Kidney capillary endothelial cell (primary cell): Measurements from ENCODE around the gene TMEM14A.
"Not testable (repeated sequence)": the region's sequence is repeated elsewhere in the genome, so short reads cannot be mapped to it uniquely, and the experiment has no call there.

ENCODE experiments used
- DNase-seq: peaks from one replicate; pipeline ENCODE4 v3.0.0-alpha.2; 2018; ENCODE audit warnings: low spot score

The TMEM14A gene

GRCh38 chr6:52697903-52698302 lies 27.0 kb downstream of the TMEM14A start:
- DNase-seq = no peak

GRCh38 chr6:52704060-52704459 lies 33.1 kb downstream of the TMEM14A start:
- no peak for DNase-seq

DNA sequence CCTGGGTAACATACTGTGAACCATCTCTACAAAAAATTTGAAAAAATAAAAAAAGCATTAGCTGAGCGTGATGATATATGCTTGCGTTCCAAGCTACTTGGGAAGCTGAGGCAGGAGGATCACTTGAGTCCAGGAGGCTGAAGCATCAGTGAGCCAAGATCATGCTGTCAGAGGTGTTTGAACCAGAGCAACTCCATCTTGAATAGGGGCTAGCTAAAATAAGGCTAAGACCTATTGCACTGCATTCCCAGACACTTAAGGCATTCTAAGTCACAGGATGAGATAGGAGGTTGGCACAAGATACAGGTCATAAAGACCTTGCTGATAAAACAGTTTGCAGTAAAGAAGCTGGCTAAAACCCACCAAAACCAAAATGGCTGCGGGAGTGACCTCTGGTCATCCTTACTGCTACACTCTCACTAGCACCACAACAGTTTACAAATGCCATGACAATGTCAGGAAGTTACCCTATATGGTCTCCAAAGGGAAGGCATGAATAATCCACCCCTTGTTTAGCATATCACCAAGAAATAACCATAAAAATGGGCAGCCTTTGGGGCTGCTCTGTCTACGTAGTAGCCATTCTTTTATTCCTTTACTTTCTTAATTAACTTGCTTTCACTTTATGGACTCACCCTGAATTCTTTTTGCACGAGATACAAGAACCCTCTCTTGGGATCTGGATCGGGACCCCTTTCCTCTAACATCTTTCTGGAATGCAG lies 34.0 kb downstream of the TMEM14A start:
- DNase-seq = not testable (repeated sequence)

DNA sequence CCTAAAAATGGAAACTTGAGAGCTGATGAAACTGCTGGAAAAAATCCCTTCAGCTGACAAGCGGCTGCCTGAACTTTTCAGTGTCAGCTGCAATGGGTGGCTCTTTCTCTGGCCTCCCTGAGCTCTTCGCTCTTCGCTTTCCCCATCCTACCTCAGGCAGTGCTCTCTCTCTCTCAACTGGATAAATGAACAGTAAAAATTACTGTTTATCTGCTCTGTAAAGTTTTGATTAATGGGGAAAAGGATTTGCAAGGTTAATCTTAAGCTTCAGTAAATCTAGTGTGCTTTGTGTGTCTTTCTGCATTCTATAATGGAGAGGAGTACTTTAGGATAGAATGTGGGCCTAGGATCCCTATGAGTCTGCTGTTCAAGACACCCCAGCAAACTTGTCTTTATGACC lies 35.1 kb downstream of the TMEM14A start:
- no peak for DNase-seq

DNA sequence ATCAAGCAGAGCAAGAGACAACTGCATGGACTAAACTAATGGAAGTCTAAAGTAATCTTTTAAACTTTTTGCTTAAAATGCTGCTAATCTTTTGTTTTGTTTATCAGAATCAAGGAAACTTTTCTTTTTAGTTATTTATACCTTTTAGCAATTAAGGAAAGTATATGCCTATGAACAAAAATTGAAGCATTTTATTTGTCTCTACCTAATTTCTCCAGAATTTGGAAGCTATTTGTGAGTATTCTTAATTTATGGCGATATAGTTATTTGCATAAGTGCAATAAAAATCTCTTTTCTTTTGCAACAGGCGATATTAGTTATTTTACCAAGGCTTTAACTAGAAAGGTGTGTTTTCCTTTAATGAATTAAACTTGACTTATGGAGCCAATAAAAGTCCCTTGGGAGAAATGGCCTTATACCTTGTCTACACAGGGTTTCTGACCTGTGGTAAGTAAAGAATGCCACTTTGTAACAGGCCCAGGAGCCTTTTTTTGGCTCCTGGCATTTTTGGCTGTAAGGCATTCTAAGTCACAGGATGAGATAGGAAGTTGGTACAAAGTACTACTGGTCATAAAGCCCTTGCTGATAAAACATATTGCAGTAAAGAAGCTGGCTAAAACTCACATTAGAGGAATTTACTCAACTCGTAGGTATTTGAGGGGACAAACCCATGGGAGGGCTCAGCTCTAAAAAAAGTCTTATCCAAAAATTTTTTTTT lies 37.2 kb downstream of the TMEM14A start:
- no peak for DNase-seq

DNA sequence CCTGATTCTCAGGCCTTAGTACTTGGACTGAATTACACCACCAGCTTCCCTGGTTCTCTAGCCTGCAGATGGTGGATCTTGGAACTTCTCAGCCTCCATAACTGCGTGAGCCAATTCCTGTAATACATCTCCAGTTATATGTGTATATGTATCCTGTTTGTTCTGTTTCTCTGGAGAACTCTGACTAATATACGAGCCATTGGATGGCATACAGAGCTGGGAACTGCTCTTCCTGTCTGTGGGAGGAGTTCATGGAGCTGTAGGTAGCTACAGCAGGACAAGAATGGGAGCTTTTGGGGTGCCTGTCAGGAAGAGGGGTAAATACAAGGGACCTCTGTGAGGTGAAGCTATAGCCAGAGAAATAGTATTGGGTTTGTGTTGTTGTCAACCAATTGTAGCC lies 41.2 kb downstream of the TMEM14A start:
- DNase-seq = no peak

- DNase-seq = not testable (repeated sequence)
Measured at GRCh38 chr6:52714761-52715160, 43.8 kb downstream of the TMEM14A start.

DNA sequence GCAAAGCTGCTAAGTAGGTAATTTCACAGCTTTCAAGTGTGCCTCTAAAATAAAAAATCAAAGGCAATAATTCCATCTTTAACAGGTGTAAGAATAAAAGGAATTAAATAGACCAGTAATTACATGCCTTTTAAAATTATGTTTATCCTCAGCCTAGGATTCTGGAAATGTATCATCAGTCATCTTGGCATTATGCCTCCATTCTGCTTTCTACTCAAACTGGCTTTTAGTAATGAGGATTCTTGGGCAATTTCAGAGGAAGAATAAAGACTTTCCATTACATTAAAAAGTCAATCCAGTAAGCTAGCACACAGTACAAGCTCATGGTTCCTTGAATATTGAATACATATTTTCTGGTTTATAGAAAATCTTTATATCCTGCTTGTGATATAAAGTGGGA lies 47.6 kb downstream of the TMEM14A start:
- no peak for DNase-seq

DNA sequence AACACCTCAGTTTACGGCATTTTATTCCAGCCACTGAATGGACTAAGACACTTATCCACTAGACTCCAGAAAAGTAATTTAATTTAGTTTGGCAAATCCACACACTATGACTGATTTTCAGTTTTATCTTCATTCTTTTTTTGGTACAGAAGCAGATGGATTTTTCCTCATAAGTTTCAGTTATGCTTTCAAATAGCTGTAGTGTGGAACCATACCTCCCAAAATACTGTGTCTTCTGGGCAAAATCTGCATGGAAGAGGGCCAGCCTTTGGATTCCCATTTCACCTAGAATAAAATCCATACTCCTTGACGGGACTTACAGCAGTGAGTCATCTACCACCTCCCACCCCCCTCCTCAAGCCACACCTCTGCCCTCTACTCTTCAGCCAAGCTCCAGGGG lies 49.4 kb downstream of the TMEM14A start:
- DNase-seq = no peak

DNA sequence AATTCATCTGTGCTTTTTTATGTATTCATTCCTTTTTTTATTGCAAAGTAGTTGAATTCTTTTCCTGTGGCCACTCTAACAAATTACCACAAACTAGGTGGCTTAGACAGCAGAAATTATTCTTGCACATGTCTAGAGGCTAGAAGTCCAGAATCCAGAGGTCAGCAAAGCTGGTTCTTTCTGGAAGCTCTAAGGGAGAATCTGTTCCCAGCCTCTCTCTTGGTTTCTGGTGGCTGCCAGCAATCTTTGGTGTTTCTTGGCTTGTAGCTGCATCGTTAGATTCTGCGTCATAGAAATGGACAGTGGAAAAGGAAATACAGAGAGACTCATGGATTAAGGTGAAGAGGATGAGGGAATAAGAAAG lies 53.1 kb downstream of the TMEM14A start:
- DNase-seq = no peak

DNA sequence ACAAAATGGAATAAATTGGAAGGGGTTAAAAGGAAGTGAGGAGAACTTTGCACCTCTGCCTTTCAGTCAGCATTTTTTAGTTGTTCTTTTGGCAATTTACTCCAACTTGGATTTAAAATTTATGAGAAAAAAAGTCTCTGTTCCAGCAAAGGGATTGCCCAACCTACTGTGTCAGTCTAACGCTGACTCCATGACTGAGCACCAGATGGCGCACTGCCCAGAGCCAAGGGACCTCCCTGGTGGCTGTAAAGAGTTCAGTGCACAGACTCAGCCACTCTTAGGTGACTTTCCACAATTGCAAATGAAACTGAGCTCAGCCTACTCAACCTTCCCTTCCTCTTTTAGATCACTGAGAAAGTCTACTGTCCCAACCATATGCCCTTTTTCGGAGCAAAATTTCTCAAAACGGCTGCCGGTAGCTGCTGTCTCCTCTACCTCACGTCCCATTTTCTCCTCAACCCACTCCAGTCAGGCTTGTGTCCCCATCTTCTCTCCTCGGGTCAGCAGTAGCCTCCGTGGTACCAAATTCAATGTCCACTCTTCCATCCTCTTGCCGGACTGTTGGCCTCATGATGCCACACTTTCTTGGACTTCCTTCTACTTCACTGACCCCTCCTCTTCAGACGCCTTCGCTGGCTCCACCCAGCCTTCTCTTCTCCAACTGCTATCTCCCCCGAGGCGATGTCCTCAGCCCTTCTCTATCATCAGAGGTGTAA lies 53.7 kb downstream of the TMEM14A start:
- peak; percentile 21 for DNase-seq

DNA sequence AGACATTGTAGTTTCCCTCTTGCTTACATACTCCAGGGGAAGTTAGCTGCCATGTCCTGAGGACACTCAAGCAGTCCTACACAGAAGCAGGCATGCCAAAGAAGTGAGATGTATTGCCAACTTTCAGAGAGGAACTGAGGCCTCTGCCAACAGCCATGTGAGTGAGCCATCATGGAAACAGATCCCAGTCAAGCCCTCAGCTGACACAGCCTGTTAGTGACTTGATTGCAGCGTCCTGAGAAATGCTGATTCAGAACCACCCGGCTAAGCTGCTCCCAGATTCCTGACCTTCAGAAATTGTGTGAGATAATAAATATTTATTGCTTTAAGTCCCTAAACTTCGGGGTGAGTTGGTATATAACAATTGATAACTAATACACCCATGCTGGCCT lies 54.2 kb downstream of the TMEM14A start:
- DNase-seq = no peak

DNA sequence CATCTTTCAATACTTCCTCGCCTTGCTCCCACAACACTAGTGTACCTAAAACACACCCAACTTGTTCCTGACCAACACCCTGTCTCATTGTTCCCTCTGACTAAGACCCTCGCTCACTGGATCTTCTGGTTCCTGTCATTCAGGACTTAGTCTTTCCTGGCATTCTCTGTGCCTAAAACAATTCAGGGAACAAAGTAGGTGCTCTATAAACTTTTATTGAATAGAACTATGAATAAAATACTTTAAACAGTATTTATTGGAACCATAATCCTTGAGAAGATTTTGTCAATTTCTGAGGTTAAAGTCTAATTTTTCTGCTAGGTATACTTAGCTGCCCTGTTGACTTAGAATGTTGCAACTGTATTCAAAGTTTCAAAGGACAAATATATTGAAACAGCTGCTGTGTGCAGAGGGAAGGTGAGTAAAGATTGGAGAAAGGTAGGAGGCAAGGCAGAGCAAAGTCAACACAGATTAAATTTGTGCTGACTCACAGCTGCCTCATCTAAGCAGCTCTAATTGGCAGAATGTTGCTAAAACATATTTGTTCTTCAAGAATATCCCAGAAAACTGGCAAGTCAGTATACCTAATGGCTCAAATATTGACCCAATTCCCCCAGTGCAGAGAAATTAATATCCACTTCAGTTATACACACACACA lies 54.8 kb downstream of the TMEM14A start:
- no peak for DNase-seq

DNA sequence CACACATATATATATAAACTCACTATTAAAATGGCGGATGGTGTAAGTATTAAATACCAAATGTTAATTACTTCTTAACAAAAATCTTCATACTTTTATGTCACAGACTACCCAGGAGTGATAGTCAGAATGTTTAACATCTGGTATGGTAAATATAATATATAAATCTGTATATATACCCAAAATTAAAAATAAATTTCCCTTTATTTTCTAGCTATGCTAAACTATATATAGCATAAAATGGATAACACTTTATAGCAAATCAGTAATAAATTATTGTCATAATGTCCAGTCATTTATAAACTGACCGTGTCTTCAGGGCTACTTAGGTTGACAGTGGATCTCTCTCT lies 55.3 kb downstream of the TMEM14A start:
- DNase-seq = no peak

DNA sequence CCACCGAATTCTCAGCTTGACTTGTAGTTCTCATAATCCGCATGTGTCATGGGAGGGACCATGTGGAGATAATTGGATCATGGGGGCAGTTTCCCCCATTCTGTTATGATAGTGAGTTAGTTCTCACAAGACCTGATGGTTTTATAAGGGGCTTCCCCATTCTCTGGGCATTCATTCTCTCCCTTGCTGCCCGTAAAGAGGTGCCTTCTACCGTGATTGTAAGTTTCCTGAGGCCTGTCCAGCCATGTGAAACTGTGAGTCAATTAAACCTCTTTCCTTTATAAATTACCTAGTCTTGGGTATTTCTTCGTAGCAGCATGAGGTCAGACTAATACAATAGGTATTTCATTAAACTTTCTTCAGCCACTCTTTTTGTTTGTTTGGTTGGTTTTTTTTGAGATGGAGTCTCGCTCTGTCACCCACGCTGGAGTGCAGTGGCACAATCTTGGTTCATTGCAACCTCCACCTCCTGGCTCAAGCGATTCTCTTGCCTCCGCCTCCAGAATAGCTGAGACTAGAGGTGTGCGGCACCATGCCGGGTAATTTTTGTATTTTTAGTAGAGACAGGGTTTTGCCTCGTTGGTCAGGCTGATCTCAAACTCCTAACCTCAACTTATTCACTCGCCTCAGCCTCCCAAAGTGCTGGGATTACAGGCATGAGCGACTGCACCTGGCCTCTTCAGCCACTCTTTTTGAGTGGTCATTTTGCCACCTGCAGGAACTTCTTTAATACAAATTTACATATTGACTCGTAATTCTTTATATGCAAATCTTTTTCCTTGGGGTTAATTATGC lies 56.0 kb downstream of the TMEM14A start:
- DNase-seq = no peak

GRCh38 chr6:52727908-52728307 lies 57.0 kb downstream of the TMEM14A start:
- no peak for DNase-seq

DNA sequence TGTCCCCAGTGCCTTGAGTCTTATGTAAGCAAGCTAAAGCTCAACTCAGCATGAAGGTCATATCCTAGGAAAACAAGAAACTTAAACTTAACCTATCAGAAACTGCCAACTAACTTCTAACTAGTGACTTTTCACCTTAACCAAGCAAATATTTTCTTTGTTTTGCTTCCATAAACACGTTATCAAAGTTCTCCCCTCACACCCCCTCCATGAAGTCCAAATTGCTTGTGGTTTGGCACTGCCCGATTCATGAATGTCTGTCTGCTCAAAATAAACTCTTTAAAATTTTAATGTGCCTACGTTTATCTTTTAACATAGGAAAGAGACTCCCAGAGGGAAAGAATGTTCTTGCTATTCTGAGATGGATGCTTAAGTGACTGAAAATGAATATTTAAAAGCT lies 57.5 kb downstream of the TMEM14A start:
- no peak for DNase-seq

- DNase-seq = no peak
Measured at GRCh38 chr6:52729576-52729975, 58.7 kb downstream of the TMEM14A start.

DNA sequence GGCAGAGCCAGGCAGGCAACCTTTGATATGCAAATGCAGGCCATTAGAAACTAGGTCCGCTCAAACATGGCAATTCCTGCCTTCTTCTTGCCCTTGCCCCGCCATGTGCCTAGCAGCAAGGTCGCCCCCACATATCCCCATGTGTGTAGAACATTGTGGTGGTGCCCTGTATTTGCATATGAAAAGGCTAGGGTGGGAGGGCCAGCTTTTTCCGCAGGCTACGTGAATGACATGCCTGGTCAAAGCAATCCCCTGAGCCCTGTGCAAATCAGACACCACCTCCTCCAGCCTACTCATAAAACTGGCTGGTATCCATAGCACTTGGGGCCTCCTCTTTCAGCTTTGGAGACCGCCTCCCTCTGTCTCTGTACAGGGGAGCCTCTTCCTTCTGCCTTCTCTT lies 60.8 kb downstream of the TMEM14A start:
- DNase-seq = no peak

DNA sequence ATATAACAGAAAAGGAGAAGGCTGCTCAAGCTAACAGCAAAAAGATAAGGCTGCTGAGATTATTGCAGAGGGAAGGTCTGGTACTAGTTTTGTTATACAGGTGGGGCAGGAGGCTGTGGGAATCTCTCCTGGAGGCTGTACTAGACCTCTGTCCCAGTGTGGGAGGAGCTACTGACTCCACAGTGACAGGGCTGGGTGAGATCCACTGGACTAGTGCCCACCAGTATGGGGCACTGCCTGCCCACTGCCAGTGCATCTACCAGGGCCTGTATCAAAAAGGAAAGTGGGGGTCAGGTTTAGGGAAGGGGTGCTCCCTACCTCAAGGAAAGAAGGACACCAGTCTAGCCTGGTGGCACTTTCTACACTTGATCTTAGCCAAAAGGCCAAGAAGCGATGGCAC lies 62.3 kb downstream of the TMEM14A start:
- DNase-seq = no peak

DNA sequence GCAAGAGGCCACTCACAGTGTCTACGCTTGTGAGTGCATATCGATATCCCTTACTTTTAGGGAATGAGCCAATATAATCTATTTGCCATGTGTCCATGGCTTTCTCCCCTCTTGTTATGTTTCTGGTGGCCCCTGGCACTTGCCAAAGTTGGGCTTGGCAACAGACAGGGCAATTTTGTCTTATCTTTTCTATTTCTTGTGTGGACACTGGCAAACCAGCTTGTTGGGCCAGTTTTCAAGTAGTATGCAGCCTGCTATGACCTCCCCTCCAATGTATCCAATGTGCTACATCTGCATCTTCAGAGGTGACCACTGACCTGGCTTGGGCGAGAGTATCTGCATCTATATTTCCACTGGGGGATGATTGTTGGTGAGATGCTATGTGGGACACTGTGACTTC lies 63.2 kb downstream of the TMEM14A start:
- DNase-seq = no peak

- DNase-seq = no peak
Measured at GRCh38 chr6:52735071-52735470, 64.2 kb downstream of the TMEM14A start.
